ENCODE measurements around the gene SHISA6.

DNA sequence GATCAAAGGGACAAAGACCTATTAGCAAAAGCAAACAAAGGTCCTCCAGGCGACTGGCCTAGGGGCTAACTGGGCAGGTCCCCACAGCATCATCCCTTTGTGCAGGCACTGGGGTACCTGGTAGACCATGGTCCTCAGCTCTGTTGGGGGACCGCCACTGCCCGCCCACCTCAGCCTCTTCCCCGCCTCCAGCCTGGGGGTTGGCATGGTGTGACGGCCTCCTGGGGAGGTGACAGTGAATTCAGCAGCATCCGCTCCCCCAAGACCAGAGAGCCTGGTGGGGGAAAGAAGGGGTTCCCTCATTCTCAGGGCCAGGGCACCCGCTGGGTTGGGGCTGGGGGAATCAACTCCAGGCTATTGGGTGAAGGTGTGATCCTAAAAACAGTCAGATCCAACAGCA, 318.6 kb downstream of the SHISA6 start:
- TF ChIP-seq RARB (CRISPR knock-in tag; IDR thresholded peaks at IDR 0.05): no peak
- TF ChIP-seq, protein P1, sequence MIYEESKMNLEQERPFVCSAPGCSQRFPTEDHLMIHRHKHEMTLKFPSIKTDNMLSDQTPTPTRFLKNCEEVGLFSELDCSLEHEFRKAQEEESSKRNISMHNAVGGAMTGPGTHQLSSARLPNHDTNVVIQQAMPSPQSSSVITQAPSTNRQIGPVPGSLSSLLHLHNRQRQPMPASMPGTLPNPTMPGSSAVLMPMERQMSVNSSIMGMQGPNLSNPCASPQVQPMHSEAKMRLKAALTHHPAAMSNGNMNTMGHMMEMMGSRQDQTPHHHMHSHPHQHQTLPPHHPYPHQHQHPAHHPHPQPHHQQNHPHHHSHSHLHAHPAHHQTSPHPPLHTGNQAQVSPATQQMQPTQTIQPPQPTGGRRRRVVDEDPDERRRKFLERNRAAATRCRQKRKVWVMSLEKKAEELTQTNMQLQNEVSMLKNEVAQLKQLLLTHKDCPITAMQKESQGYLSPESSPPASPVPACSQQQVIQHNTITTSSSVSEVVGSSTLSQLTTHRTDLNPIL (CRISPR knock-in tag; IDR thresholded peaks at IDR 0.05; ENCODE audit: low read depth): no peak
- TF ChIP-seq ESRRG (CRISPR knock-in tag; IDR thresholded peaks at IDR 0.05): no peak
- TF ChIP-seq, protein P2, sequence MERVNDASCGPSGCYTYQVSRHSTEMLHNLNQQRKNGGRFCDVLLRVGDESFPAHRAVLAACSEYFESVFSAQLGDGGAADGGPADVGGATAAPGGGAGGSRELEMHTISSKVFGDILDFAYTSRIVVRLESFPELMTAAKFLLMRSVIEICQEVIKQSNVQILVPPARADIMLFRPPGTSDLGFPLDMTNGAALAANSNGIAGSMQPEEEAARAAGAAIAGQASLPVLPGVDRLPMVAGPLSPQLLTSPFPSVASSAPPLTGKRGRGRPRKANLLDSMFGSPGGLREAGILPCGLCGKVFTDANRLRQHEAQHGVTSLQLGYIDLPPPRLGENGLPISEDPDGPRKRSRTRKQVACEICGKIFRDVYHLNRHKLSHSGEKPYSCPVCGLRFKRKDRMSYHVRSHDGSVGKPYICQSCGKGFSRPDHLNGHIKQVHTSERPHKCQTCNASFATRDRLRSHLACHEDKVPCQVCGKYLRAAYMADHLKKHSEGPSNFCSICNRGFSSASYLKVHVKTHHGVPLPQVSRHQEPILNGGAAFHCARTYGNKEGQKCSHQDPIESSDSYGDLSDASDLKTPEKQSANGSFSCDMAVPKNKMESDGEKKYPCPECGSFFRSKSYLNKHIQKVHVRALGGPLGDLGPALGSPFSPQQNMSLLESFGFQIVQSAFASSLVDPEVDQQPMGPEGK (CRISPR knock-in tag; IDR thresholded peaks at IDR 0.05; ENCODE audit: borderline replicate concordance): no peak
- no peak for TF ChIP-seq ARNTL (CRISPR knock-in tag; IDR thresholded peaks at IDR 0.05; ENCODE audit: borderline replicate concordance, low read depth)
- TF ChIP-seq ISL1 (CRISPR knock-in tag; IDR thresholded peaks at IDR 0.05): no peak
- TF ChIP-seq, protein P3, sequence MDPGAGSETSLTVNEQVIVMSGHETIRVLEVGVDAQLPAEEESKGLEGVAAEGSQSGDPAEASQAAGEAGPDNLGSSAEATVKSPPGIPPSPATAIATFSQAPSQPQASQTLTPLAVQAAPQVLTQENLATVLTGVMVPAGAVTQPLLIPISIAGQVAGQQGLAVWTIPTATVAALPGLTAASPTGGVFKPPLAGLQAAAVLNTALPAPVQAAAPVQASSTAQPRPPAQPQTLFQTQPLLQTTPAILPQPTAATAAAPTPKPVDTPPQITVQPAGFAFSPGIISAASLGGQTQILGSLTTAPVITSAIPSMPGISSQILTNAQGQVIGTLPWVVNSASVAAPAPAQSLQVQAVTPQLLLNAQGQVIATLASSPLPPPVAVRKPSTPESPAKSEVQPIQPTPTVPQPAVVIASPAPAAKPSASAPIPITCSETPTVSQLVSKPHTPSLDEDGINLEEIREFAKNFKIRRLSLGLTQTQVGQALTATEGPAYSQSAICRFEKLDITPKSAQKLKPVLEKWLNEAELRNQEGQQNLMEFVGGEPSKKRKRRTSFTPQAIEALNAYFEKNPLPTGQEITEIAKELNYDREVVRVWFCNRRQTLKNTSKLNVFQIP (CRISPR knock-in tag; IDR thresholded peaks at IDR 0.05; ENCODE audit: borderline replicate concordance, low read depth): no peak
- TF ChIP-seq BACH2 (CRISPR knock-in tag; IDR thresholded peaks at IDR 0.05; ENCODE audit: borderline replicate concordance): no peak
- TF ChIP-seq ZNF8 (CRISPR knock-in tag; IDR thresholded peaks at IDR 0.05): no peak
- TF ChIP-seq OSR1 (CRISPR knock-in tag; IDR thresholded peaks at IDR 0.05): no peak
- TF ChIP-seq, protein P4, sequence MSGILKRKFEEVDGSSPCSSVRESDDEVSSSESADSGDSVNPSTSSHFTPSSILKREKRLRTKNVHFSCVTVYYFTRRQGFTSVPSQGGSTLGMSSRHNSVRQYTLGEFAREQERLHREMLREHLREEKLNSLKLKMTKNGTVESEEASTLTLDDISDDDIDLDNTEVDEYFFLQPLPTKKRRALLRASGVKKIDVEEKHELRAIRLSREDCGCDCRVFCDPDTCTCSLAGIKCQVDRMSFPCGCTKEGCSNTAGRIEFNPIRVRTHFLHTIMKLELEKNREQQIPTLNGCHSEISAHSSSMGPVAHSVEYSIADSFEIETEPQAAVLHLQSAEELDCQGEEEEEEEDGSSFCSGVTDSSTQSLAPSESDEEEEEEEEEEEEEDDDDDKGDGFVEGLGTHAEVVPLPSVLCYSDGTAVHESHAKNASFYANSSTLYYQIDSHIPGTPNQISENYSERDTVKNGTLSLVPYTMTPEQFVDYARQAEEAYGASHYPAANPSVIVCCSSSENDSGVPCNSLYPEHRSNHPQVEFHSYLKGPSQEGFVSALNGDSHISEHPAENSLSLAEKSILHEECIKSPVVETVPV (CRISPR knock-in tag; IDR thresholded peaks at IDR 0.05): no peak
- no peak for TF ChIP-seq TCF4 (CRISPR knock-in tag; IDR thresholded peaks at IDR 0.05; ENCODE audit: borderline replicate concordance)

Measured in SK-N-SH treated with all-trans-retinoic acid at 6 μM for 48 hours (cell line).